ENCODE data around the gene KCNIP4.

- TF ChIP-seq CTCF (IDR thresholded peaks at IDR 0.05): no peak
- no peak for TF ChIP-seq POLR2A (IDR thresholded peaks at IDR 0.05)
These were observed 471.8 kb downstream of the KCNIP4 start for GRCh38 chr4:21476757-21477156.
